Measurements from ENCODE around the gene GPX2. TPM values are rescaled to one million over a fixed set of nuclear protein-coding genes. Genes with fewer than 3 reads are reported as not detected.

Gene GPX2
- total and polyA plus RNA-seq, 2 experiments from 2014 or later = 0.78 to 2.2 TPM

DNA sequence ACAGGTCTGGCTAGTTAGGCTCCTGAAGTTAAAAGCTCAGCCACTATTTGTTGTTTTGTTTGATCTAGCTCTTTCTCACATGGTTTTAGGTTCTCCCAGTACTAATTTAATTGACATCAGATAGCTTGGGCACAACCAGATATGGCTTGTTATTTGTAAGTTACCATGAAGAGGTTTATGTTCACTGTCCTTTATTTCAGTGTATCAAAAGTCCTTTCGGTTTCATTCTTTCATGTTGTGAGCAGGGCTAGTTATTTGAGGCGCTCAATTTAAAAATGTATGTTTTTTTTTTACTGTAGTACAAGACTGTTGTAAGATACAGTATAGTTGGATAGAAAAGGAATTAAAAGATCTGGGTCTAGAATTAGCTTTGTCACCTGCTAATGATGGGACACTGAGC, 7.0 kb downstream of the GPX2 start (continued):
- TF ChIP-seq ZNF462 (CRISPR knock-in tag; IDR thresholded peaks at IDR 0.05) = no peak
- no peak for TF ChIP-seq JUNB (IDR thresholded peaks at IDR 0.05; ENCODE audit: unreplicated experiment)
- TF ChIP-seq CREB1 (CRISPR knock-in tag; IDR thresholded peaks at IDR 0.05; ENCODE audit: low read depth) = no peak
- no peak for TF ChIP-seq ZNF114 (CRISPR knock-in tag; IDR thresholded peaks at IDR 0.05)
- TF ChIP-seq NANOG (IDR thresholded peaks at IDR 0.05; ENCODE audit: borderline replicate concordance) = no peak
- no peak for TF ChIP-seq POLR2AphosphoS5 (IDR thresholded peaks at IDR 0.05; ENCODE audit: low read depth)
- TF ChIP-seq EZH2 (IDR thresholded peaks at IDR 0.05; ENCODE audit: low read depth, unreplicated experiment) = no peak

GRCh38 chr14:64934338-64934929, 8.1 kb downstream of the GPX2 start:
- Histone ChIP-seq H3K79me2 (replicated peaks; ENCODE audit: insufficient read depth) (no peaks in the 10 kb centered on the region), H3F3A (replicated peaks; ENCODE audit: low read depth) (no peaks in the 10 kb centered on the region), H3K4me3 (no peak overlapping the region), H3K4me2 (no peak overlapping the region), H3K27me3 (ENCODE audit: insufficient read depth) (no peaks in the 10 kb centered on the region), H4K20me1 (replicated peaks; ENCODE audit: insufficient read depth) (peaks cover 4% of the 10 kb centered on the region; the same call in 1 of the 2 replicates), H3K9me2 (ENCODE audit: insufficient read depth) (no peaks in the 10 kb centered on the region), H3K36me3 (ENCODE audit: insufficient read depth) (peaks cover 19% of the 10 kb centered on the region), H3K27ac (ENCODE audit: low read depth) (no peak overlapping the region), H3K4me1 (ENCODE audit: insufficient read depth) (no peaks in the 10 kb centered on the region), H2AFZ (no peak overlapping the region)
- ATAC-seq = no peak
- Mint-ChIP-seq H3K27ac (no peak overlapping the region), H3K27me3 (ENCODE audit: insufficient read depth, low read depth, poor library complexity) (peaks cover 3% of the 10 kb centered on the region), H3K4me3 (no peak overlapping the region), H3K4me1 (no peaks in the 10 kb centered on the region), H3K9me3 (no peaks in the 10 kb centered on the region), H3K36me3 (ENCODE audit: low read depth) (peaks cover 9% of the 10 kb centered on the region; the same call in 2 of the 3 replicates)
- TF ChIP-seq REST (IDR thresholded peaks at IDR 0.05; ENCODE audit: unreplicated experiment) (no peak), POLR2AphosphoS5 (IDR thresholded peaks at IDR 0.05; ENCODE audit: low read depth) (no peak), EZH2 (IDR thresholded peaks at IDR 0.05; ENCODE audit: low read depth, unreplicated experiment) (no peak)
- no peak for DNase-seq (ENCODE audit: low spot score)

Measured in GM23338 (cell line).